Retinal pigment epithelial cell (primary cell): ENCODE results near the gene ERI3.

ENCODE experiments used
- DNase-seq: peaks from one replicate; pipeline ENCODE4 v3.0.0-alpha.2; 2010; ENCODE audit warnings: low read depth
- H3K4me3 ChIP-seq: 2 replicates; pipeline ENCODE4 v1.5.1; 2011; ENCODE audit warnings: mild to moderate bottlenecking, low read length, control low read depth, moderate library complexity
- TF ChIP-seq, protein P1 (sequence below): conservative IDR thresholded peaks from 2 replicates; pipeline ENCODE4 v1.5.1; 2011; ENCODE audit warnings: low read depth, low read length, control low read depth, inconsistent platforms

ERI3 gene

DNA sequence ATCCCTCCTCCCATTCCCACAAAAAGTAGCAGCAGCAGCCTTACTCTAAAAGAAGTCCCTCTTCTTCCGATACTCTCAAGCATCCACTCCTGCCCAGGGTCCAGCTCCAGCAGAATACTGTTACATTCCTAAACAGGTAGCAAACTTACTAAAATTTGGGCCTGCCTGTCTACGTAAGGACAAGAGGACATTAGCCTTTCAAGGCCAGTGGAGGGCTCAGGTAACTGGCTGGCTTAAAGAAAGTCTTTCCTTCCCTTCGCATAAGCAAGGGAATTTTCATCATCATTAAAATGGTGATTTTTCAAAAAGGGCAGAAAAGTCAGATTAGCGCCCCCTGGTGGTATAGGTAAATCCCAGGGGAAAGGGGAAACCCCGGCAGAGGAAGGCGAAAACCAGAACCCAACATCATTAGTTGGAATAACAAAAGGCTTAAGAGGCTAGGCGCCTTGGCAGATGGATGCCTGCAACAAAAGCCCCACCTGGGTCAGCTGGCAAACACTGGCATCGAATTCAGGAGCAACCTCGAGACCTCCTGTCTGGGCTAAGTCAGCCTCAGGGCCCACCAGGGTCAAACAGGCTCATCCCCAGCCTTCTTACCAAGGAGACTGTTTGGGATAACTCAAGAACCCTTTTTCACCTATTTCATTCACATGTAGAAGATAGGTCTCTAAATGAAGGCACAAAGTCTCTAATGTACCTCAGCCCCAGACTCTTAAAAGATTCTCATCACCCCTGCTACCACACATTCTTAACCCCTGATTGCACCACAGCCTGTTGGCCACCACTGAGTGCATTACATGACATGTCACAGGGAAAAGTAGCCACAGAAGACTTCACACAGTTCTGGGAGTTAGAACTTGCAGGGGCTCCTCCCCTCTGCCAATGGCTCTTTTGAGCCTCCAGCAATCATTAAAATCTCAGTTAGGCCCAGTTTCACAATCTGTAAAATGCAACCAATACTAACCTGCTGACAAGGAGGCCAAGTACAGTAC, 36.7 kb downstream of the ERI3 start:
- TF ChIP-seq, protein P1, sequence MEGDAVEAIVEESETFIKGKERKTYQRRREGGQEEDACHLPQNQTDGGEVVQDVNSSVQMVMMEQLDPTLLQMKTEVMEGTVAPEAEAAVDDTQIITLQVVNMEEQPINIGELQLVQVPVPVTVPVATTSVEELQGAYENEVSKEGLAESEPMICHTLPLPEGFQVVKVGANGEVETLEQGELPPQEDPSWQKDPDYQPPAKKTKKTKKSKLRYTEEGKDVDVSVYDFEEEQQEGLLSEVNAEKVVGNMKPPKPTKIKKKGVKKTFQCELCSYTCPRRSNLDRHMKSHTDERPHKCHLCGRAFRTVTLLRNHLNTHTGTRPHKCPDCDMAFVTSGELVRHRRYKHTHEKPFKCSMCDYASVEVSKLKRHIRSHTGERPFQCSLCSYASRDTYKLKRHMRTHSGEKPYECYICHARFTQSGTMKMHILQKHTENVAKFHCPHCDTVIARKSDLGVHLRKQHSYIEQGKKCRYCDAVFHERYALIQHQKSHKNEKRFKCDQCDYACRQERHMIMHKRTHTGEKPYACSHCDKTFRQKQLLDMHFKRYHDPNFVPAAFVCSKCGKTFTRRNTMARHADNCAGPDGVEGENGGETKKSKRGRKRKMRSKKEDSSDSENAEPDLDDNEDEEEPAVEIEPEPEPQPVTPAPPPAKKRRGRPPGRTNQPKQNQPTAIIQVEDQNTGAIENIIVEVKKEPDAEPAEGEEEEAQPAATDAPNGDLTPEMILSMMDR: peak; percentile 85
- H3K4me3 ChIP-seq: no peak overlapping the region
- DNase-seq: no peak

DNA sequence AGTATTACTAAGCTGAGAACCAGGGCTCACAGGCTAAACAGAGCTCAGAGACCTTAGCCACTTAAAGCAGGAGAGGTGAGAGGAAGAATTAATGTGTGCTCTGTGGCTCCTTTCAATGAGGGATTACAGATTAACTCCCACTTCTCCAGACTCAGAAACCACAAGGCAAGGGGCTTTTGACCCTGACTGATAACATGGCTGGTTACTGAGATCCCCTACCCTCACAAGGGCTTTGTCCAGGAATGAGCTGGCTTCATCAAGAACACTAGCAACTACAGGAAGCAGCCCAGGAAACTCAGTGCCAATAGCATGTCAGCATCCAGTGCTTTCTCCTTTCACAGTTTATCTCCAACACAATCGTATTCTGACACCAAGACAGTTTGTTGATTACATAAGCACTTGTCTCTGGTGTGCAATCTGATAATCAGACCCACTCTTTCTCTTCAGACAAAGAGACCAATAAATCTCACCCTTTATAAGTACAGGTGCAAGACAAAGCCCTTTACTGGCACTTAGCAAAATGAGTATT, 38.8 kb downstream of the ERI3 start:
- TF ChIP-seq, protein P1: no peak
- DNase-seq: peak; percentile 51

DNA sequence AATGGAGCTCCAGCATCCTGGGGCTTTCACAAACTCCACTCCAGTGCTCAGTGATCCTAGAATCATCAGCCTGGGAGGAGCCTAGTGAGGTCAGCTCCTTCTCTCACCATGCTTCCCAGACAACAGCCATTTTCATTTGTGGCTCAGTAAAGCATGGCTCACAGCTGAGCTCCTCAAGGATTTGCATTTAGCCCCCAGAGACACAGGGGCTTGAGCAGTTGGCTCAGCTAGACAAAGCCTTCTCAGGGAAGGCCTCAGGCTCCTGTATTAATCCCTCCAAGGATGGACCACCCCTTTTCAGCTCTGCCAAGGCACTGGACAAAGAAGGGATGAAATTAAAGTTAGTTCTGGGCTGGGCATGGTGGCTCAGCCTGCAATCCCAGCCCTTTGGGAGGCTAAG, 39.5 kb downstream of the ERI3 start:
- DNase-seq: no peak
- no peak overlapping the region for H3K4me3 ChIP-seq
- TF ChIP-seq, protein P1: no peak

More for the DNA sequence above, 38.8 kb downstream of the ERI3 start:
- no peak overlapping the region for H3K4me3 ChIP-seq

DNA sequence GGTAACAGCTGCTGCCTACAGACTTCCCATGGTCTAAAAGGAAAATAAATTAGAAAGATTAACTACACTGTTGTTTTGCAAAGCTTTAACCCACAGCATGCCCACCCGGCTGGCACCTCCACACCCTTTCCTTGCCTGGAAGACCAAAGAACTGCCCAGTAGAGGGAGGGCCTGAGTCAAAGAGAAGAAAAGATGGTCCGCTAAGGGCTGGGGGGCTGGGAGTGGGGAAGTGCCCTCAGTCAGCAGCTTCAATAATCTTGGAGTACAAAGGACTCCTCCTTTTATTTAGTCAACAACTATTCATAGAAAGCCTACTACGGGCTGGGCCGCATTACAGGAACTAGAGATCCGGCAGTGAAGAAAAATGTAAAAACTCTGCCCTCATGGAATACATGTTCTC, 40.6 kb downstream of the ERI3 start:
- no peak for DNase-seq
- no peak overlapping the region for H3K4me3 ChIP-seq
- TF ChIP-seq, protein P1: peak; percentile 56

DNA sequence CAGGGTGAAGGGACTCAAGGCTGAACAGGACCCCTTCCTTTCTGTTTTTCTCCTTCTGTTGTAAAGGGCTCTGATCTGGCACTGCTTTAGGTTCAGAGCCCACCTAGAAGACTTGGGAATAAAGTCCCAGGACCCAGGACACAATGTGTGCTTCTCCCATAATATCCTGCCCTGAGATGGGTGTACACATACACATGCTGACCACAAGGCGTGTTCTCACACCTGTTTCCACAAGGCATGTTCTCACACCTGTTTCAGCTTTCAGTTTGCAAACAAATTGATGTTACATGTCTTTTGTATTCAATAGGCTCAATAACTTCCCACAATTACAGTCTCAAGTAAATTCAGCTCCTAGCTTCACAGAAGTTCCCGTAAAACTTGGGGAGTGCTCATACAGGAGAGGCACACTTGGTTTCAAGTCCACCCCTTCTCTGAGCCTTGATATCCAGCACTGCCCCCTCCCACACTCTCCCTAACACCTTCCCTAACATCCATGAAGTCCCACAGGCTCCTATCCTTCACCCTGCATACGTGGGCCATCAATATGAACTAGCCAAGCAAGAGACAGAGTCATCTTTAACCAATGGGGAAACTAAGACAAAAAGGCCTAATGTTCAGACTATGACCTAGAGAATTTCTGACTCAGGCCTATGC, 41.7 kb downstream of the ERI3 start:
- H3K4me3 ChIP-seq: no peak overlapping the region
- TF ChIP-seq, protein P1: no peak
- no peak for DNase-seq

DNA sequence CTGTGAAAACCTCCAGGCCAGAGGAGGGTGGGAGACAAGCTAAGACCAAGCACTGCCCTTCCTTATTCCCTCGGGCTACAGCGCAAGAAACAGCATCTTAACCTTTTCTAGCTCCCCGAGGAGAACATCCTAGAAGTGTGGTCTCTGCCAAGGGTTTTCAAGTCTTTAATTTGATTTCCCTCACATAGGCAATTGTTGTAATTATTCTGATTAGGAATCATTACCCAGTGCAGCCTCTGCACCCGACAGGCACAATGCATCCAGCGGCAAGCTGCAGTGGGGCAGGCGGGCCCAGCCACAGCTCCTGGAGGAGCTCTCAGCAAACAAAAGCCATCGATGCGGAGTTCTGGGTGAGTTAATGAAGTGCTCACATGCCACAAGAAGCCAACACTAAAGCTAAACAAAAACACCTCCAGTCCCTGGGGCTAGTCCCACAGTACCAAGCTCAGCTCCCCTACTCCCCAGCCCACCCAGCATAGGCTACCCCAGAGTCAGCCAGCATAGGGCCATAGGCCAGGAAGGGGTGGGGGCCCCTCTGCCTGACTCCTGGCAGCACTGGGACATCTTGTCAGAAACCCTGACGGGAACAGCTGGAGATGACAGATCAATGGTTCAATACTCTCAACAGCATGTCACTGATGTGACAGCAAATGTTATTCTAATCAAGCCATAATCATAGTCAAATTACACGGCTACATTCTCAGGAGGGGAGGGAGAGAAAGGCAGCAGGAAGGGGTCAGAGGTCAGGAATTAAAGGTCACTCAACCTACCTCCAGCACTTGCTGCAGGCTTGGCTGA, 42.5 kb downstream of the ERI3 start:
- no peak for DNase-seq
- H3K4me3 ChIP-seq: no peak overlapping the region
- TF ChIP-seq, protein P1: no peak
